Mesenteric fat pad (tissue), 1 donor: Measurements from ENCODE around the gene CHD9. TPM values are rescaled to one million over a fixed set of nuclear protein-coding genes. Genes with fewer than 3 reads are reported as not detected.
A peak's percentile ranks its signal among the peaks of the same experiment; 100 is the strongest.
"Not testable (repeated sequence)": the region's sequence is repeated elsewhere in the genome, so short reads cannot be mapped to it uniquely, and the experiment has no call there.

Experiments
- DNase-seq: peaks from one replicate; pipeline ENCODE4 v3.0.0-alpha.2; 2020; ENCODE audit warnings: low spot score
- total RNA-seq: library from RNA; stranded (reverse); fragmentation: NEBNext Ultra II Directional; extraction: Animal tissue kit (Norgen Biotek cat#: 25700); gene quantifications from one replicate; pipeline ENCODE4 v1.2.1, GENCODE V29; 2021
- donor health status: DM: yes; HTN: yes; CAD: no.

CHD9 gene
- total RNA-seq, 1 donor from 2014 or later = 100 TPM

DNA sequence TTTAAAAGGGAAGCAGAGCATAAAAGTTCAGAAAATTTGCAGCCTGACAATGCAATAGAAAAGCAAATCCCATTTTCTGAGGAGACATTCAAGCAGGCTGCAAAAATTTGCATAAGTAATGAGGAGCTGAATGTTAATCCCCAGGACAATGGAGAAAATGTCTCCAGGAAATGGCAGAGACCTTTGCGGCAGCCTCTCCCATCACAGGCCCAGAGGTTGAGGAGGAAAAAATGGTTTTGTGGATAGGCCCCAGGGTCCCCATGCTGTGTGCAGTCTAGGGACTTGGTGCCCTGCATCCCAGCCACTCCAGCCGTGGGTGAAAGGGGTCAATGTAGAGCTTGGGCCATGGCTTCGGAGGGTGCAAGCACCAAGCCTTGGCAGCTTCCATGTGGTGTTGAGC, 19.5 kb downstream of the CHD9 start:
- DNase-seq = peak; percentile 24

DNA sequence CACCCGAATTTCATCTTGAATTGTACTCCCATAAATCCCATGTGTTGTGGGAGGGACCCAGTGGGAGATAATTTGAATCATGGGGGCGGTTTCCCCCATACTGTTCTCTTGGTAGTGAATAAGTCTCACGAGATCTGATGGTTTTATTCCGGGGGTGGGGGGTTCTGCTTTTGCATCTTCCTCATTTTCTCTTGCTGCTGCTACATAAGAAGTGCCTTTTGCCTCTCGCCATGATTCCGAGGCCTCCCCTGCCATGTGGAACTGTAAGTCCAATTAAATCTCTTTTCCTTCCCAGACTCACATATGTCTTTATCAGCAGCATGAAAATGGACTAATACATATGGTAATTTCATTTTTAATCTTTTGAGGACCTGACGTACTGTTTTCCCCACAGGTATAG, 20.7 kb downstream of the CHD9 start:
- DNase-seq = not testable (repeated sequence)

DNA sequence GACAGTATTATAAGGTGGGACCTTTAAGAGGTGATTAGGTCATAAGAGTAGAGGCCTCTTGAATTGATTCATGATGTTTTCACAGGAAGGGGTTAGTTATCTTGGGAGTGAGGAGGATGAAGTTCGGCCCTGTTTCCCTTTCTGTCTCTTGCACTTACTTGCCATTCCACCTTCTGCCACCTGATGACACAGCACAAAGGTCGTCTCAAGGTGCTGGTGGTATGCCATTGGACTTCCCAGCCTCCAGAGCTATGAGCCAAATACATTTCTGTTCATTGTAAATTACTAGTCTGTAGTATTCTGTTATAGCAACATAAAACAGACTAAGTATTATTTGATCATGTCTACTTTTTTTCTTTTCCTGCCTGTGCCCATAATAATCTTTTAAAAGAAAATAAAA, 23.5 kb downstream of the CHD9 start:
- DNase-seq = no peak

DNA sequence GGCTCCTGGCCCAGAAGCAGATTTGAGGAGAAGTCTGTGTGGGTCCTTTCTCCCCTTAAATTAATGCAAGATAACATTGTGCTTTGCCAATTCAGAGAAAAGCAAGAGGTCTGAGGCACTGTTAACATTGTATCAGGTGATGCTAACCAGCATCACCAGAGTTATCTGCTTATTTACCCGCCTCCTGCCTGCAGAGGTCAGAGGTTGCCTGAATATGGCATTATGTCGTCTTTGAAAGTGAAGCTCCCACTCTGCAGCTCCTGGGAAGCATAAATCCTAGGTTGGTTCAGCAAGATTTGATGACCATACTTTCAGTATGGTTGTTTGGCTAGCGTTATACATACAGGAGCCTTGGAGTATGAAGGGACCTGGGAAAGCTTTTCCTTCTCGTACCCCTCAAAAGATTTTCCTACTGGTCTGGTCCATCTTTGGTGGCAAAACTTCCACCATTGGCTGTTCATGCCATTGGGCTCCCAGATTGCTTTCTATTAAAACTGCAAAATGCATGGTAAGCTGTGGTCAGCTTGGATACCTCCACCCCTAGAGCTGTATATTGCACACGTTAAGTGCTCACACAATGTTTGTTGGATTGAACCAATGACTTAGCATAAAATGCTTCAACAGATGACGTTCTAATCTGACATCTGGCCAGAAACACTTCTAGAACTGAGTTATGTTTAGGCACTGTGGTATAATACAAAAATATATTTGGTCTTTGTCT, 24.1 kb downstream of the CHD9 start:
- no peak for DNase-seq

DNA sequence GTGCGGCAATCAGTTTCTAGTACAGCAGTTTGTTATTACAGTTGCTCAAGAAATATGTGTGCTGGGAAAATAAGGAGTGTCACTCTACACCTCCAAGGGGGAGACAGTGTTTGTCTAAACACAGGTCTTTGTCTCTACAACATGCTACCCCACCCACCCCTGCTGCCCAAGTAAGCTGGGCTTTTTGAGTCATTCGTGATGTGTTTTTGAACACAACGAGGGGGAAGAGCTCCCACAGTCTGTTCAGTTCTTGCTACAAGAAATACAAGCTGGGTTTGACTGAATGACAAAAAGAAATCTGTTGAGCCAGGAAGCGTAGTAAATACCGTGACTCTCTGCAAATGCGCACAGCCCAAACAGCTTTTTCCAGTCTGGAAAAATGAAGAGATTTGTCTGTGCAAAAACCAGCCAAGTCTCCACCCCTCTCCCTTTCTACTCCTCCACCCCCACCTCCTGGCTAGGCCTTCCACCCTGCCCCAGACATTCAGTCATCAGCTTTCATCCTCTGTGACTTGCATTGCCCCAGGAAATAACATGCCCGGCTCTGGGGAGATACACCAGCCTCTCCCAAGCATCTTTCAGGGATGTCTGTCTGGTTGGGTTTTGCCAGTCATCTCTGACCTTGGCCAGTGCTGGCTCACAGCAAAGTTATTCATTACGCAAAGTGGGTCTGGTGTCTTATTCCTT, 25.7 kb downstream of the CHD9 start:
- no peak for DNase-seq

DNA sequence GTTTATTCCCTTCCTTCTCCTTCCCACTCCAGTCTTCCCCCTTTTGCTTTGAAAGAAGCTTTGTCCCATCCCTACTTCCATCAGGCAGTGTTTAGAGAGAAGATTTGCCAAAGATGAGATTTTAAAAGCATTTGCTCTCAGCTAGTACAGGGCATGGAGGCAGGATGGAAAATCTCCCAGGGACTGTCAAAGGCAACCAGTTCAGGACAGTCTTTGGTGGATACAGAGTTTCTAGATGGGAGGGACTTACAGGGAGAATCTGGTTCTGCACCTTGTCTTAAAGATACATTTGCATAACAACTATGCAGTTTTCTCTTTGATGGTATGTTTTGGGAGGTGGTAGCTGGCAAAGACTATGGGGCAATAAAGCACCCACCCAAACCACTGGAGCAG, 26.2 kb downstream of the CHD9 start:
- DNase-seq = no peak

DNA sequence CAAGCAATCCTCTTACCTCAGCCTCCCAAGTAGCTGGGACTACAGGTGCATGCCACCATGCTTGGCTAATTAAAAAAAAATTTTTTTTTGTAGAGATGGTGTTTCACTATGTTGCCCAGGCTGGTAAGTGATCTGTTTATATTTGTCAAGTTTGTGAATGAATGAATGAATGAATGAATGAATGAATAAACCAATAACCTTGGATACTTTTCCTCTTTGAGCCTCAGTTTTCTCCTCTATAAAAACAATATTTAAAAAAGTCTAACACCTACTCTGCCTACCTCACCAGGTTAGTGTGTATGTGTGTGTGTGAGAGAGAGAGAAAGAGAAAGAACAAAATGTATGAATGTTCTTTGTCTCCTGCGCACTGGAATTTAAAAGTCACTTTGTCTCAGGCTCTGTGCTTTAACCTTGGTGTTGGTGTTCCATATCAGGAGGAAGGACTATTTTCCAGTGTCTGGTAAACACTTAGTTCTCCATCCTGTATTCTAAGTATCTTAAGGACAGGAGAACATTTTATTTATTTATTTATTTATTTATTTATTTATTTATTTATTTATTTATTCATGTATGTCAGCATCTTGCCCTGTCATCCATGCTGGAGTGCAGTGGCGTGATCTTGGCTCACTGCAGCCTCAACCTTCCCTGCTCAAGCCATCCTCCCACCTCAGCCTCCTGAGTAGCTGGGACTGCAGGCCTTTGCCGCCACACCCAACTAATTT, 27.1 kb downstream of the CHD9 start:
- DNase-seq = no peak

DNA sequence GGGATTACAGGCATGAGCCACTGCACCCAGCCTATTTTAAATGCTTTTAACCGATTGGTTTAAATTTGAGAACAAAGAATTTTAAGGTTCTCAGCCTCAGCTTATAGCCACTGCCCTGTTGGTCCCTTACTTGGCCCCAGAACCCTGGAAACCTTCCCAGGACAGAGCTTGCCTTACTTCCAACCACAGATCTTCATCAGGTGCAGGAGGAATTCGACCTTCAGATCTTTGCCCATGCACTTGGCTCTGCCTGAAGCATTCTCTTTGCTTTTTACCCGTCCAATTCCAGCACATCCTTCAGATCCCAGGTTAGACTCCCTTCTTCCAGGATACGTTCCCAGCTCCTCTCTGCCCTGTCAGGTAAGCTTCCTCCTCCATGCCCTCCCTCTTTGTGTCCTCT, 27.7 kb downstream of the CHD9 start:
- DNase-seq = no peak

DNA sequence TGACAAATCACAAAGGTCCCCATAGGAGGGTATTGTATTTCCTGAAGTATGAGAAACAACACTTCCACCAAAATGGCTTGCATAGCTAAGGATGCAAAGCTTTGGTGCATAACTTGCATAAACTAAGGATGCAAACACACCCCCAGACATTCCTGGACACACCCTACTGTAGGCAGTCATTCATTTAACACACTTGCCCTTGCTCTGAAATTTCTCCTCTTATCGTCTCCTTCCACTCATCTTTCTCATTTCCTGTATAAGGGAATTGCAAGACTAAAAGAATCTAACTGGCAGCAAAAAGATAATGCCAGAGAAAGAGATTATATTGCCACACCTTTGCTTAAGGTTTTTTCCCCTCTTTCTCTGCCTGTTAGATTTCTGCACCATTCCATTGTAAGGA, 28.3 kb downstream of the CHD9 start:
- no peak for DNase-seq

DNA sequence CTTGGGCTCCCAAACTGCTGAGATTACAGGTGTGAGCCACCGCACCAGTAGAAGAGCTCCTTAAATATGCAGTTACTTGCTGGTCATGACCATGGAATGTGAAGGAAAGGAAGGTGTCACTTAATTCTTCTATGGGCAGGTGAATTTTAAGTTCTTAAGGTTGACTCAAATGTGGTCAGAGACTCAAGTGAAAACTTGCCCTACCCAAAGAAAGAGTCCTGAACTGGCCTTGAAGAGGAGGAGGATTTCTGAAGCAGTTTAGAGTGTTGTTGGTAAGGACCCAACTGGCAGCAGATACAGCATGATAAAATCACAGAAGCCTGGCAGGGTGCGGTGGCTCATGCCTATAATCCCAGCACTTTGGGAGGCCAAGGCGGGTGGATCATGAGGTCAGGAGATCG, 29.4 kb downstream of the CHD9 start:
- no peak for DNase-seq

DNA sequence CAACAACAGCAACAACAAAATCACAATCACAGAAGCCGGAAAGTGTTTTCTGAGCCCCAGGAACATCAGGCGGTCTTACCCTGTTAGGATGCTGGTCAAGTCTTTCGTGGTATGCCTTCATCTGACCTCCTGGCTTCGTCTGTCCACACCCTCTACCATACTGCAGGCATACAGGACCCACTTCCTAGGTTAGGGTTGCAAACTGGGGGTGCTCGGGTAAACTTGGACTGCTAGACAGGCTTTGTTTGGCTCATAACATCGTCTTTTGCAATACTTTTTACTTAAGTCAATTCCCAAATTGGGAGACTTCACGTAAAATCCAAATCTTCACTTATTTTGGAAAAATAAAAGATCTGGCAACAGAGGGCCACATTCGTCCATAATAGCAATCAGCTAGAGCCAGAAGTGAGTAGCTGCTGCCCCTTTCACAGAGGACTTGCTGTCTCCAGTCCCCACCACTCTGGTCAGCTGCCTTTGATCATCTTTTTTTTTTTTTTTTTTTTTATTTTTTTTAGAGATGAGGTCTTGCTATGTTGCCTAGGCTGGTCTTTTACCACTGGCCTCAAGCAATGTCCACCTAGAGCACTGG, 30.0 kb downstream of the CHD9 start:
- no peak for DNase-seq

DNA sequence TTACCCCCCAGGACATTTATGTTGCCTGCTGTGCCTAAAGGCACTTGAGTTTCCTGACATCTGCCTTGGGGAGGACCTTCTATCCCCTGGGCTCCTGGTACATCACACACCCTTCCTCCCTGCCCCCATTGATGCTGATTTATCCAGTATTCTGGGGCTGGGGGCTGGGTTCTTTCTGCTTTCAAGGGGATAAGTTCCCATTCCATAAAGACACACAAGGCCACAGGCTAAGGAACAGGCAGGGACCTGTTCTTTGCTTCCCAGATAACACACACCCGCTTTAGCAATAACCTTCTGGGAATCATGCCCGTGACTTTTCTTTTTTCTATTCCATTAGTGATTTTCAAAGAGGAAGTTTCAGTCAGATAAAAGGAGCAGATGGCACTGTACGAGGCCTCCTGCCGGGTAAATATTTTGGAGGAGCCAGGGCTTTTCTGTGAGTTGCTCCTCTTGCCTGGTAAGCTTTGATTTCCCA, 30.6 kb downstream of the CHD9 start:
- DNase-seq = no peak

DNA sequence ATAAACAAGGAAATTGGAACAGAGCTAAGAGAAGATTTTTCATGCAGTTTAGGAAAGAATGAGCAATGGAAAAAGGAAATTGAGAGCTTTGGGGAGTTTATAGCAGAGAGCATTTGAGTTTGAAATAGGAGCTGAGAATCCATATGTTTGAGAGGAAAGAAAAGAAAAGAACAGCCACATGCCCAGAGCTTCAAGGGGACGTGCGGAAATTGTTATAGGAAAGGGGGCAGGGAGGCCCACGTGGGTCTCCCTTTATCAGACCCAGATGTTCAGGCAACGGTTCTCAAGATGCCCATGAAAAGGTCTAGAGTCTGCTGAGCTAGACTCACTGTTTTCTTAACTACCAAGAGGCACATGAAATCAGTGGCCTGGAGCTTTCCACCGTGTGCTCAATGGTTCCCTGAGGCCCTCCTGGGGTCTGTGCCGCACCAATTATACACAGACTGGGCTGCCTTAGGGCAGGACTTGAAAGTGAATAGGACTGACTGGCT, 31.2 kb downstream of the CHD9 start:
- no peak for DNase-seq

DNA sequence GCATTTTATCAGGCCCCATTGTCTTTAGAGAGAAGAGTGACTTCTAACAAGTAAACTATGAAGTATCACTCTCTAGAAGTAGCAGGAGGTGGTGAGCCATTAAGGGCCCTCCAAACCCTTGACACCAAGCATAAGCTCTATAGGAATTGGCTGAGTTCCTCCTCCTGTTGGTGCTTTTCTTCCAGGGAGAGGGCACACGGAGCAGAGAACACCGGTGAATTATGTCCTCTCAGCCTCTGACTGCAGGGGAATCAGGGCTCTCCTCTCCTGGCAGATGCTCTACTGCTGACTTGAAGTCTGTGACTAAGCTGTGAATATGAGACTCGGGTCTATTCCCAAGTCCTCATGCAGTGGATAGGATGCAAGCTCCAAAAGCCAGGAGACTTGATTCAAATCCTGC, 32.3 kb downstream of the CHD9 start:
- no peak for DNase-seq

DNA sequence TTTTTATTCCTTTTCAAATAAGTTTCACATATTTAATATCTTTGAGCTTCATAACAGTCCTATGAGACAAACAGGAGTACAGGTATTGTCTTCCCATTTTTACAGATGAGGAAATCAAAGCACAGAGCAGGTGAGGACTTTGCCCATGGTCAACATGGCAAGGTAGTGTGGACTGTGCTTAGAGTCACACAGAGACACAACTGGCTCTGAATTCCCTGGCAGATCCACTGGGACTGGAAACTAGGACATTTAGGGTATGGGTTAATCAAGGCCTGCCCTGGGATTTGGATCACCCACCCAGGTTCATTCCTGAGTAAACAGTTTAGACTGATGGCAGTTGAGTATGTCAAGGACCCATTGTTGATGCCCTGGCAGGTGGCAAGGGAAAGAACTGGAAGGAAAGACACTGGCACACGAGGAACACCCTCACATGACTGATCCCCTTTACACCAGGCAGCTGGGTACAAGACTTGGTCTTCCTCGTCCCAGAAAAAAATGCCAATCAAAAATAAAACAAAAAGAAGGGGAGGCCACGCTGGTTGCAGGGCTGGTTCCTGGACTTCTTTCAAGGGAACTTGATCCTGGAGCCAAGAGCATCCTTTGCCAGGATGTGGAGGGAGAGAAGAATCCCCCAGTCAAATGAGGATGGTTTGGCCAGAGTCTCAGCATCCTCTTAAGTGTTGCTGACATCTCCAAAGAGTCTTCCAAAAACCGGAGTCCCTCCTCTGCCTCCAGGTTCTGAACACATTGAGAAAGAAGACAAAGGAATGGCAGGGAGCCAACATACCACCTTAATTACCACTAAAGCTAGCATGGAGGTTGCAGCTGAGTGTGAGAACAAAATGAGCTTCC, 34.9 kb downstream of the CHD9 start:
- no peak for DNase-seq

DNA sequence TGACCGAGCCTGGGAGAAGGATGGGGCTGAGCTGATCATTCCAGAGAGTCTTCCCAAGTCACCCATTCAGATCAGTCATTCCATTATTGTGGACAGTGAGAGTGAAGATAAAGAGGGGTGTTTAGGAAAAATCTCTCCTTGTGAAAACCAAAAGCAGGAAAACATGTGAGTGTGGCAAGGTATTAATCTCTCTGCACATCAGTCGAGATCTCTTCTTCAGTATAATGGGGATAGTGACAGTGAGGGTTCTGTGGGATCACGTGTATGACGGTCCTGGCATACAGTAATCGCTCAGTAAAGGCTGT, 35.4 kb downstream of the CHD9 start:
- no peak for DNase-seq

DNA sequence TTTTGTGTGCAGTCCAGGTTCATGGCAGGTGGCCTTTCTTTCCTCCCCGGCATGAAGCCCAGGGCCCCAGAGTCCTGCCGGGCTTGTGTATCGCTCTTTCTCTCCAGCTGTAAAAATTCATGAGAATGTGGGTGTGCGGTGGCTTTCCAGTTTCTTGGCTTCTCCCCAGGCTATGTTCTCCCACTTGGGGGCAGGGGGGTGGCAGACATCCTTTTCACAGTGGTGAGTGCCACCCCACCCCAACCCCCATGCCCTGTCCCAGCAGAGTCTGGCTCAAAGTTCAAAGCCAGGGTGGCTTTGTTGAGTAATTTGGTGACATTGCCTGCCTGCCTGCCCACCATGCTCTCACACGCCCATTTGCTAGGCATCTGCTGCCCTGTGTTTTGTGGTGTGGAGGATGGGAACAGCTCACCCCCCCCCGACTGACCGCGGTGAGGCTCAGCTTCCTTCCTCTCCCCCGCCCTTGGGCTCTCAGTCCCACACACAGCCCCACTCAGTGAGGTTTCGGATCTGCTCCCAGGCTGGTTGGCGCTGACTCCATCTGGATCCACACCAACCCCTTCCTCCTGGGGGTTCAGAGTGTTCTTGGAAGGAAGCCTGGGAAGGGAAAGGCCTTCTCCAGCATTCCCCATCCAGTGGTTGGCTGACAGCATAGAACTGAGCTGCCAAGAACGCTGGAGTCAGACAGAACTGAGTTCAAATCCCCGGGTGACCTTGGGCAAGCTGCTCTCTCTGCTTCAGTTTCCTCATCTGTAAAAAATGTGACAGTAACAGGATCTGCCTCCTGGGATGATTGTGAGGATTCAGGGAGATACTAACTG, 36.0 kb downstream of the CHD9 start:
- peak; percentile 93 for DNase-seq

DNA sequence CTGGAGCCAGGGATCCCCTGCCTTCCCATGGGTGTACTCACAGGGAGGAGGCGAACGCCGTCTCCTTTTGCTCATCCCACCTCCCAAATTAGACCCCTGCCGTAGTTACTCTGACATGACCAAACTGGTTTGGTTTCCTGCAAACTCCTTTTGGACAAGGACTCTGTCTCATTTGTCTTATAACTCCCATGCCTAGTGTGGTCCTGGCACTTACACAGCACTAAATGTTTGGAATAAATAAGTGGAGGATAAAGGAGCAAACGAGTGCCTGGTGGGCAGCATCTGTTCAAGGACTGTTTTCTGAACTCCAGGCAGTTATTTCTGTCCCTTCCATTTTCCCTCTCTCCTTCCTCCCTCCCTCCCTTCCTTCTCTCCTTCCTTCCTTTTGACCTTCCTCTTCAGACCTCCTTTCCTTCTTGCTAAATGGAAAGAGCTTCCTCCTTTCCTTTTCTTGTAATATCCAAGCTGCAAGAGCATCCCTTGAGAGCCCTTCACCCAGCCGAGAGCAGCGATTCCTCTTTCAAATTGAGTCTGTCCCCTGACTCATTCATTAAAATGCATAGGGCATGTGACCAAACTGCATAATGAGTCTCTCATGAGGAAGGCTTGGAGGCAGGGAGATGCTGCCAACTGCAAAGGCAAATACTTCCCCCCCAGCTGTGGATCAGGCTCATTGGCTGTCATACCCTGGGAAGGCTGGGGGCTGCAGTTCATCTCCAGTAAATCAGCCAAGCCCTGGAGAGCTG, 36.8 kb downstream of the CHD9 start:
- no peak for DNase-seq

DNA sequence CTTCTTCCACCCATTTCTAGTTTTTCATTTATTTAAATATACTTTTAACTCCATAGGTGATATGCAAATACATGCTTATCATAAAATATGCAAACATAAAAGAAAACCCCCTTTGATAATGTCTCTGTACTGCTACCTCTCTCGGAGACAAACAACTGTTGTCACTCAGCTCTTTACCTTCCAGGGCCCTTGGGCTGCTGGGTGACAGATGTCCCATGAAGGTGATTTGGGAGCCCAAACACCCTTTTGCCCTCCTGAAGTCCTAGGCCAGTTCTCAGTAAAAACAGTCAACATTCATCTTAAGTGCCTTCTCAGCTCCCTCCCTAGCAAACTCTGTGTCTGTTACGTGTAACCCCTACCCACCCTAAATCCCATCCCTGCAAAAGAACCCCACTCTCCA, 37.5 kb downstream of the CHD9 start:
- no peak for DNase-seq
